ENCODE data around the gene ARHGEF26.

Gene ARHGEF26

GRCh38 chr3:154240235-154240634 lies 119.0 kb downstream of the ARHGEF26 start:
- Histone ChIP-seq H3K27ac (ENCODE audit: low read depth, low read length) (no peak overlapping the region), H3K27me3 (ENCODE audit: control insufficient read depth in 1 of 2, insufficient read depth in 2 of 2, low read length in 2 of 2) (no peaks in the 10 kb centered on the region), H3K9me3 (ENCODE audit: low read length) (no peaks in the 10 kb centered on the region), H3K4me3 (ENCODE audit: low read depth in 1 of 2, low read length in 2 of 2) (no peak overlapping the region), H3K36me3 (ENCODE audit: insufficient read depth, low read length) (peaks cover 21% of the 10 kb centered on the region), H3K4me1 (ENCODE audit: insufficient read depth, low read length) (peaks cover 9% of the 10 kb centered on the region), H3K9ac (ENCODE audit: low read length) (no peak overlapping the region)

- Histone ChIP-seq H3K27ac (ENCODE audit: low read depth, low read length) (no peak overlapping the region), H3K9ac (ENCODE audit: low read length) (no peak overlapping the region)
Observed at GRCh38 chr3:154241496-154241895, 120.3 kb downstream of the ARHGEF26 start.

GRCh38 chr3:154242766-154243165 lies 121.6 kb downstream of the ARHGEF26 start:
- Histone ChIP-seq H3K27me3 (ENCODE audit: control insufficient read depth in 1 of 2, insufficient read depth in 2 of 2, low read length in 2 of 2) (no peaks in the 10 kb centered on the region), H3K27ac (ENCODE audit: low read depth, low read length) (peak overlapping the region; percentile 19), H3K4me1 (ENCODE audit: insufficient read depth, low read length) (peaks cover 9% of the 10 kb centered on the region), H3K4me3 (ENCODE audit: low read depth in 1 of 2, low read length in 2 of 2) (no peak overlapping the region), H3K9me3 (ENCODE audit: low read length) (no peaks in the 10 kb centered on the region), H3K9ac (ENCODE audit: low read length) (no peak overlapping the region), H3K36me3 (ENCODE audit: insufficient read depth, low read length) (peaks cover 30% of the 10 kb centered on the region)

More at GRCh38 chr3:154241496-154241895, 120.3 kb downstream of the ARHGEF26 start:
- H3K27me3 ChIP-seq (ENCODE audit: control insufficient read depth in 1 of 2, insufficient read depth in 2 of 2, low read length in 2 of 2) = no peaks in the 10 kb centered on the region
- H3K4me1 ChIP-seq (ENCODE audit: insufficient read depth, low read length) = peaks cover 9% of the 10 kb centered on the region
- H3K9me3 ChIP-seq (ENCODE audit: low read length) = no peaks in the 10 kb centered on the region
- no peak overlapping the region for H3K4me3 ChIP-seq (ENCODE audit: low read depth in 1 of 2, low read length in 2 of 2)
- peaks cover 27% of the 10 kb centered on the region for H3K36me3 ChIP-seq (ENCODE audit: insufficient read depth, low read length)

GRCh38 chr3:154243353-154243752 lies 122.2 kb downstream of the ARHGEF26 start:
- Histone ChIP-seq H3K9me3 (ENCODE audit: low read length) (no peaks in the 10 kb centered on the region), H3K36me3 (ENCODE audit: insufficient read depth, low read length) (peaks cover 30% of the 10 kb centered on the region), H3K4me1 (ENCODE audit: insufficient read depth, low read length) (peaks cover 9% of the 10 kb centered on the region), H3K4me3 (ENCODE audit: low read depth in 1 of 2, low read length in 2 of 2) (no peak overlapping the region), H3K27me3 (ENCODE audit: control insufficient read depth in 1 of 2, insufficient read depth in 2 of 2, low read length in 2 of 2) (no peaks in the 10 kb centered on the region), H3K9ac (ENCODE audit: low read length) (no peak overlapping the region), H3K27ac (ENCODE audit: low read depth, low read length) (no peak overlapping the region)

- no peaks in the 10 kb centered on the region for H3K9me3 ChIP-seq (ENCODE audit: low read length)
- H3K4me3 ChIP-seq (ENCODE audit: low read depth in 1 of 2, low read length in 2 of 2) = no peak overlapping the region
- peaks cover 9% of the 10 kb centered on the region for H3K4me1 ChIP-seq (ENCODE audit: insufficient read depth, low read length)
- H3K9ac ChIP-seq (ENCODE audit: low read length) = no peak overlapping the region
- H3K36me3 ChIP-seq (ENCODE audit: insufficient read depth, low read length) = peaks cover 30% of the 10 kb centered on the region
- H3K27me3 ChIP-seq (ENCODE audit: control insufficient read depth in 1 of 2, insufficient read depth in 2 of 2, low read length in 2 of 2) = no peaks in the 10 kb centered on the region
- no peak overlapping the region for H3K27ac ChIP-seq (ENCODE audit: low read depth, low read length)
Observed at GRCh38 chr3:154244644-154245043, 123.5 kb downstream of the ARHGEF26 start.

- Histone ChIP-seq H3K27me3 (ENCODE audit: control insufficient read depth in 1 of 2, insufficient read depth in 2 of 2, low read length in 2 of 2) (no peaks in the 10 kb centered on the region), H3K36me3 (ENCODE audit: insufficient read depth, low read length) (peaks cover 14% of the 10 kb centered on the region), H3K9me3 (ENCODE audit: low read length) (no peaks in the 10 kb centered on the region), H3K4me3 (ENCODE audit: low read depth in 1 of 2, low read length in 2 of 2) (no peak overlapping the region), H3K27ac (ENCODE audit: low read depth, low read length) (no peak overlapping the region), H3K9ac (ENCODE audit: low read length) (no peak overlapping the region), H3K4me1 (ENCODE audit: insufficient read depth, low read length) (peaks cover 18% of the 10 kb centered on the region)
Observed at GRCh38 chr3:154247806-154248415, 126.7 kb downstream of the ARHGEF26 start.

GRCh38 chr3:154250291-154250690 lies 129.1 kb downstream of the ARHGEF26 start:
- Histone ChIP-seq H3K4me3 (ENCODE audit: low read depth in 1 of 2, low read length in 2 of 2) (no peak overlapping the region), H3K27ac (ENCODE audit: low read depth, low read length) (no peak overlapping the region), H3K9ac (ENCODE audit: low read length) (no peak overlapping the region), H3K4me1 (ENCODE audit: insufficient read depth, low read length) (peaks cover 14% of the 10 kb centered on the region), H3K27me3 (ENCODE audit: control insufficient read depth in 1 of 2, insufficient read depth in 2 of 2, low read length in 2 of 2) (no peaks in the 10 kb centered on the region), H3K9me3 (ENCODE audit: low read length) (no peaks in the 10 kb centered on the region), H3K36me3 (ENCODE audit: insufficient read depth, low read length) (peaks cover 36% of the 10 kb centered on the region)

GRCh38 chr3:154251610-154252009 lies 130.4 kb downstream of the ARHGEF26 start:
- H3K9ac ChIP-seq (ENCODE audit: low read length) = no peak overlapping the region
- no peaks in the 10 kb centered on the region for H3K27me3 ChIP-seq (ENCODE audit: control insufficient read depth in 1 of 2, insufficient read depth in 2 of 2, low read length in 2 of 2)
- peaks cover 40% of the 10 kb centered on the region for H3K36me3 ChIP-seq (ENCODE audit: insufficient read depth, low read length)
- no peak overlapping the region for H3K4me3 ChIP-seq (ENCODE audit: low read depth in 1 of 2, low read length in 2 of 2)
- H3K27ac ChIP-seq (ENCODE audit: low read depth, low read length) = no peak overlapping the region
- H3K4me1 ChIP-seq (ENCODE audit: insufficient read depth, low read length) = peaks cover 14% of the 10 kb centered on the region
- no peaks in the 10 kb centered on the region for H3K9me3 ChIP-seq (ENCODE audit: low read length)

- H3K36me3 ChIP-seq (ENCODE audit: insufficient read depth, low read length) = peaks cover 50% of the 10 kb centered on the region
- no peak overlapping the region for H3K9ac ChIP-seq (ENCODE audit: low read length)
- peaks cover 14% of the 10 kb centered on the region for H3K4me1 ChIP-seq (ENCODE audit: insufficient read depth, low read length)
- H3K27me3 ChIP-seq (ENCODE audit: control insufficient read depth in 1 of 2, insufficient read depth in 2 of 2, low read length in 2 of 2) = no peaks in the 10 kb centered on the region
- H3K9me3 ChIP-seq (ENCODE audit: low read length) = no peaks in the 10 kb centered on the region
- peak overlapping the region in 1 of 2 donors; percentile 42 for H3K4me3 ChIP-seq (ENCODE audit: low read depth in 1 of 2, low read length in 2 of 2)
- H3K27ac ChIP-seq (ENCODE audit: low read depth, low read length) = no peak overlapping the region
Observed at GRCh38 chr3:154252759-154253638, 131.8 kb downstream of the ARHGEF26 start.

- H3K4me3 ChIP-seq (ENCODE audit: low read depth in 1 of 2, low read length in 2 of 2) = no peak overlapping the region
- peaks cover 14% of the 10 kb centered on the region for H3K4me1 ChIP-seq (ENCODE audit: insufficient read depth, low read length)
- no peaks in the 10 kb centered on the region for H3K9me3 ChIP-seq (ENCODE audit: low read length)
- no peak overlapping the region for H3K9ac ChIP-seq (ENCODE audit: low read length)
- peaks cover 65% of the 10 kb centered on the region for H3K36me3 ChIP-seq (ENCODE audit: insufficient read depth, low read length)
- no peaks in the 10 kb centered on the region for H3K27me3 ChIP-seq (ENCODE audit: control insufficient read depth in 1 of 2, insufficient read depth in 2 of 2, low read length in 2 of 2)
- no peak overlapping the region for H3K27ac ChIP-seq (ENCODE audit: low read depth, low read length)
Observed at GRCh38 chr3:154254527-154254926, 133.3 kb downstream of the ARHGEF26 start.

GRCh38 chr3:154273381-154273780 lies 152.2 kb downstream of the ARHGEF26 start:
- H3K9me3 ChIP-seq (ENCODE audit: low read length) = no peaks in the 10 kb centered on the region
- H3K27me3 ChIP-seq (ENCODE audit: control insufficient read depth in 1 of 2, insufficient read depth in 2 of 2, low read length in 2 of 2) = no peaks in the 10 kb centered on the region
- H3K4me3 ChIP-seq (ENCODE audit: low read depth in 1 of 2, low read length in 2 of 2) = no peak overlapping the region
- H3K36me3 ChIP-seq (ENCODE audit: insufficient read depth, low read length) = peaks cover 23% of the 10 kb centered on the region
- H3K4me1 ChIP-seq (ENCODE audit: insufficient read depth, low read length) = no peaks in the 10 kb centered on the region
- no peak overlapping the region for H3K9ac ChIP-seq (ENCODE audit: low read length)
- no peak overlapping the region for H3K27ac ChIP-seq (ENCODE audit: low read depth, low read length)

All from muscle layer of colon (tissue), 2 donors.